Activated CD8-positive, alpha-beta memory T cell treated with anti-CD3 and anti-CD28 coated beads, Interleukin-2, amount 50 U/mL, for 48 hours (primary cell): ENCODE results near the gene LARGE1.

ENCODE experiments used
- DNase-seq: peaks from one replicate; pipeline ENCODE4 v3.0.0-alpha.2; 2020

LARGE1 gene

DNA sequence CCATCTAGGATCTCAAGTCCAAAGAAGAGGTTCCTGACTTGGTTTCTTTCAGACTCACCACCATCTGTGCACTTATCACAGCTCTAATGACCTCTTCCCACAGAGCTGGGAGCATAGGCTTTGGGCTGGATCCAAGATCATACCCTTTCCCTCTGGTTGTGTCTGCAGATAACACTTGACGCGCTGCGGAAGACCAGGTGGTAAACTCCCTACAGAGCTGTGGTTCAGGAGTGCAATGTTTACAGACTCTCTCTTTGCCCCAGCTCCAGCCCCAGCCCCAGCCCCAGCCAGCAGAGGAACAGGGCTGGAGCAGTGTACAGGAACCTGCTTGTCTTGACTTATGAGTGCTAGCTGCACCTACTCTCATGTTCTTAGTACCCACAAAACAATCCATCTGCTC, 587.7 kb downstream of the LARGE1 start:
- DNase-seq, result no peak

DNA sequence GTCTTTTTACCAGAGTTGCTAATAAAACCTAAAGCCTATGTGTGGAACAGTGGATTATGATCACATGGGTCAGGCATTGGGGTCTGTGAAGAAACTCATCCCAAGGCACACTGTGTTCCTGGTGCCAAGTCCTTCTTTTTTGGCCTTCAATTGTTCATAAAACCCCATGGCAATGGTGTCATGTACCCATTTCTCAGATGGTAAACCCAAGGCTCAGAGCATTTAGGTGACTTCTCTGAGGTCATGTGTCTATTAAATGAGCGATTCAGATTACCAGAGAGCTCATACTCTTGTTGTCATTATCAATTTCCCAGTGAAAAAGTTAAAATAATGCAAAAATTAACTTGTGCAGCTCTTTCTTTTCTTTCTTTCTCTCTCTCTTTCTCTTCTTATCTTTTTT, 589.3 kb downstream of the LARGE1 start:
- no peak for DNase-seq

DNA sequence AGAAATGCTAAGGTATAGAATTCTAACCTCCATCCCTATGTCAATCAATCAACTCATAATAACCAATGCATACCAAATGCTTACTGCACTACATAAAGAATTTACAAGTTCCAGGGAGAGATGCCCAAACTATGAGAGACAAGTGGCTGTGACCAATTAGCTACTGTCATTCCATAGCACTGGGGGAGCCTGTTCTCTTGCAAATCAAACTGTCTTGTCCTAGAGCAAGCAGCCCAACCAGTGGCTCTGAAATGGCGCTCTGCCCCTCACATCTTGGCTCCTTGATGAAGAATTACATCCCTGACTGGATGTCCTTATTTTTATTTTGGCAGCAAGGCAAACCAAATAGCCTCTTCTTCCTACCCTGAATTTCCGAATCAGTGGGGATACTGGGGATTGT, 589.7 kb downstream of the LARGE1 start:
- no peak for DNase-seq

DNA sequence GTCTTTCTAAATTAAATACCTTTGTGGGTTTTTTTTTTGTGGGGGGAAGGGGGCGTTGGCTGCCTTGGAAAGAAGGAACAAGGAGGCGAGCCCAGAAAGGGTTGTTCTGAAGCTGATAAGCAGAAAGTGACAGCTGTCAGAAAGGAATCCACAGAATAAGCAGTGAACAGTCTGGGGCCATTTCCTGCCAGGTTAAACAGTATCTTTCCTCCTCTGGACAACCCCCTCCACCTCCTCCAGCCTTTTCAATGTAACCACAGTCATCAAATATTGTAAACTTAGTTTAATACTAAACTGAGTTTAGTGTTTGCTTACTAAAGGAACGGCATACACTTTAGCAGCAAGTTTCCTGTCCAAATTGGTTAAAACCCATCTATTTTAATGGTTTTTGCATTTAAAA, 590.9 kb downstream of the LARGE1 start:
- DNase-seq, result no peak

- no peak for DNase-seq
These were observed 591.4 kb downstream of the LARGE1 start for GRCh38 chr22:33328789-33329296.

DNA sequence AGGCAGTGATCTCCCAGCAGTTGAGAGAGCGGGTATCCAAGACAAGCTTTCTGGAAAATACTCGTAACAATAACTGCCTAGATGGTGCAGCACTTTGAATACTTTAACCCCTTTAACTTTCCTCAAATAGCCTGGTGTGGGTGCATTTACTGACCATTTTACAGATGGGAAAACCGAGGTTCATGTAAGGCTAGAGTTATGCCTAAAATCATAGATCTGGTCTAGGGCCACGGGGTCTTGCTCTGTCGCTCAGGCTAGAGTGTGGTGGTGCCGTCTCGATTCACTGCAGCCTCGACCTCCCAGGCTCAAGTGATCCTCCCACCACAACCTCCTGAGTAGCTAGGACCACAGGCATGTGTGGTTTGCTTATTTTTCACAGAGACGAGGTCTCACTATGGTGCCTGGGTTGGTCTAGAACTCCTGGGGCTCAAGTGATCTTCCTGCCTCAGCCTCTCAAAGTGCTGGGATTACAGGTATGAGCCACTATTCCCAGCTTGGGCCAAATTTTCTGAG, 592.9 kb downstream of the LARGE1 start:
- no peak for DNase-seq

DNA sequence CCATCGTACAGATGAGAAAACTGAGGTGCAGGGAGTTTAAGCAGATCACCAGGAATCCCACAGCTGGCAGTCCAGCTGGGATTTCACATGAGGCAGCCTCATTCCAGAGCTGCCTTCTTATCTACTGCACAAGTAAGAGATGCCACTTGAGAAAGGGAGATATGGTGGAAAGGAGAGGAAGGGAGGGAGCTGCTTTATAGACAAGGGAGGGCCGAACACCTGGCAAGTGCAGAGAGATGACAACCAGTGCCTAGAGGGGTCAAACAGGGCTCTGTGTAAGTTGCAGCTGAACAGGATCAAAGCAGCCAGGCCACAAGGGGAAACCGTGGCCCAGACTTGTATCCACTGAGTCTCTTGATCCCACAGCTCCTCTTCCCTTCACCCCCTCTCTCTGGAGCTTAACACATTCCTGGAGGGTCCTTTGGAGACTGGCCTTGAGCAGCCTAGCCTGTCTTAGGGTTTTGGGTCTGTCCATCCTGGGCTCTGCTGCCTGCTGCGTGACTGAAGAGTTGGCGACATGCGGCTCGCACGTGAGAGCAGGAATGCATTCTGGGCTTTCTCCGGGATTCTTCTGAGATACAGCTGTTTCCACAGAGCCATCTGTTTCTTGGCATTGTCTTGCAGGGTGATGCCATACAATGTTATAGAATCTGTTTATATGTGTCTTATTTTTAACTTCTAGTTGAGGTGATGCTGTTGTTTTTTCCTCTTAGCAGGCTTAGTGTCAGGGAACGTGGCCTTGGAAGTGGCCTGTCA, 593.6 kb downstream of the LARGE1 start:
- DNase-seq, result no peak

GRCh38 chr22:33325232-33326004, 594.9 kb downstream of the LARGE1 start:
- no peak for DNase-seq

DNA sequence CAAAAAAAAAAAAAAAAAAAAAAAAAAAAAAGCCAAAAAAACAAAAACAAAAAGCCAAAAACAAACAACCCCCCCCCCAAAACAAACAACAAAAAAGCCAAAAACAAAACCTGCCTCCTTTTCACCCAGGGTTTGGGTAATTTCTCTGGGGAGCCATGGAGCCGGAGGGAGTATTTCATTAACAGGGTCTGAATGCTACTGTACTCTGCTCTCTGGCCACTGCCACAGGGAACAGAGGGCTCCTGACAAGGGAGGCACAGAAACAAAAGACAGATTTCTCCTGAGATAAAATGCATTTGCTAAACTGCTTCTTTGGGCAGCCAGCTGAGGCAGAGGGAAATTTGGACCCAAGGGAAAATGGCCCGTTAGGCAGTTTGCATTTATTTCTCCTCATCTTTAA, 596.0 kb downstream of the LARGE1 start:
- DNase-seq, result no peak

GRCh38 chr22:33321466-33321865, 598.8 kb downstream of the LARGE1 start:
- DNase-seq, result no peak

DNA sequence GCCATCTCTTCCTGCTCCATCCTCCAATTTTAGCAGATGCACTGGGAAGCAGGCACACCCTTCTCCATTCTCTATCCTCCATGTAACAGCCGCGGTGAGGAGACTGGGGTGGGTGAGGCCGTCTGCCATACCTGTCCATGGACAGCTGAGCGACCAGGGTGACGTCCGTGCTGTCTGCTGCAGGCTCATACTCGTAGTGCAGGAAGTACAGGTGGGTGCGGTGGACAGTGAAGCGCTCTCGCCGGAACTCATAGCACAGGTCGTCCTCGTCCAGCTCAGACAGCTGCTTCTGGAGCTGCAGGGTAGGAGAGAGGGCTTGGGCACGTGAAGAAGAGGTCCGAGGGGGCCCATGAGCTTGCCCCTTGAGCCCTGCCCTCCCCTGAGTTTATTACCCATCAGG, 604.3 kb downstream of the LARGE1 start:
- DNase-seq, result no peak

- DNase-seq, result no peak
These were observed 605.2 kb downstream of the LARGE1 start for GRCh38 chr22:33315117-33315516.

DNA sequence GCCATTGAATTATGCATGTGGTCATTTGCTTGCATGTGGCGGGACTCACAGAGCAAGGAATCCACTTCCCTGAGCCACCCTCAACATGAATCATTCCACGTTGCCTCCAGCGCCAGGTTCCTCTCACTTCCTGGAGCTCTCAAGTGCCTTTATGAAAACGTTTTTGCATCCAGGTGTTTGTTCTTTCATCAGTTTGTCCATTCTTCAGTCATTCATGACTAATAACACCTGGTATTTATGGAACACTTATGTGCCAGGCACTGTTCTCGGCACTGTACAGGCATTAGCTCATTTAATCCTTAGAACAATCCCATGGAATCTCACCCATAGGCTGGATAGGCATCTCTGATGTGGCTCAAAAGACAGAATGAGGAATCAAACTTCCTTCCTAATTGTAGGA, 606.0 kb downstream of the LARGE1 start:
- no peak for DNase-seq

DNA sequence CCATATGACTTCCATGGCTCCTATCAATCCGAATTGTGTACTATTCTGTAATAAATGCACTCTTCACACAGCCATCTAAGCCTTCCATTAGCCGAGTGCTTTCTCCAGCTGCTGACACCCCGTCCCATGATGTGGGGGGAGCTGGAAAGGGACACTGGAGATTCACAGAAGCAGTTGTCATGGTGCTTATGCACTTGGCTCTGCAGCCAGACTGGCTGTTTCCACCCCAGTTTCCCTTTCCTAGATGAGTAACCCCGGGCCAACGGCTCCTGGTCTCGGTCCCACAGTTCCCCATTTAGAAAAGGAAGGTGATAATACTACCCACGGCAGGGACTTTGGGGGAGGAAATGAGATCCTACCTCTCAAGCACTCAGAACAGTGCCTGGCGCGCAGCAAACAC, 617.2 kb downstream of the LARGE1 start:
- DNase-seq, result no peak

GRCh38 chr22:33302549-33302948, 617.7 kb downstream of the LARGE1 start:
- no peak for DNase-seq

GRCh38 chr22:33302049-33302545, 618.2 kb downstream of the LARGE1 start:
- DNase-seq, result peak; percentile 82

DNA sequence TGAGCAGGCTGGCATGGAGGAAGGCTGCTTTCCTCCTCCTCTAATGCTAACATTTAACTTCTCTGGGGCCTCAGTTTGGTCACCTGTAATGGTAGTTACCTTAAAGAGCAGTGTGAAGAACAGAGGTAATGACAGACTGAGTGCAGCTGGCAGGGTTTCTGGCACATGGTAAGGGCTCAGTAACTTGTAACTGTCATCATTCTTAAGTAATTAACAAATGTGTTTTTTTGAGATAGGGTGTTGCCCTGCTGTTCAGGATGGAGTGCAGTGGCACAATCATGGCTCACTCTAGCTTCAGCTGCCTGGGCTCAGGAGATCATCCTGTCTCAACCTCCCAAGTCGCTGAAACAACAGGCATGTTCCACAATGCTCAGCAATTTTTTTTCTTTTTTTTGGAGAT, 620.1 kb downstream of the LARGE1 start:
- no peak for DNase-seq

DNA sequence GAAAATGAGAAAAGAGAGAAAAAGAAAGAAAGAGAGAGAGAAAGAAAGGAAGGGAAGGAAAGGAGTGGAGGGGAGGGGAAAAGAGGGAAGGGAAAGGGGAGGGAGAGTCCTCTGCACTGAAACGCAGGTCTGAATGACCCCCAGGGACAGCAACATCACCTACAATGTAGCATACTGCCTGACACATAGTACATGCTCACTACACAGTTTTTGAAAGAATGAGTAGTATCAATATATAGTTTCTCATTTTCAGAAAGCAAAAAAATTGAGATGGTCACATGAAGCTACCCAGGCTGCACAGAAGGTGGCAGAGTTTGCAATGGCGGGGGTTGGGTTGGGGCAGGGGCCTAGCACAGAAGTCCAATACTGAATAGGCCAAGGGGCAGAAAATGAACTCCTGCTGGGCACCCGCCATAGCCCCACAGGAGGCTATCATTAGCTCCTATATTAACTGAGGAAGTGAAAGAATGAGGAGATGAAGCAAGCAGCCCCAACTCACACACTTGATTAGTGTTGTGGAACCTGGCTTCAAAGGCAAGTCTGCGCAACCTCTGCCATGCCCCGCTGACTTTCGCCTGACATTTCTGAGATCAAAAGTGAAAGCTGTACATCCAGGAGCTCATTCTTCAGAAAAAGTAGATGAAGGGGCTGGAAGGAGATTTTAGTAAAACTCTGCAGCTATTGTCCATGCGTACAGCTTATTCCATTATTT, 620.9 kb downstream of the LARGE1 start:
- DNase-seq, result no peak

GRCh38 chr22:33296941-33297340, 623.3 kb downstream of the LARGE1 start:
- no peak for DNase-seq

DNA sequence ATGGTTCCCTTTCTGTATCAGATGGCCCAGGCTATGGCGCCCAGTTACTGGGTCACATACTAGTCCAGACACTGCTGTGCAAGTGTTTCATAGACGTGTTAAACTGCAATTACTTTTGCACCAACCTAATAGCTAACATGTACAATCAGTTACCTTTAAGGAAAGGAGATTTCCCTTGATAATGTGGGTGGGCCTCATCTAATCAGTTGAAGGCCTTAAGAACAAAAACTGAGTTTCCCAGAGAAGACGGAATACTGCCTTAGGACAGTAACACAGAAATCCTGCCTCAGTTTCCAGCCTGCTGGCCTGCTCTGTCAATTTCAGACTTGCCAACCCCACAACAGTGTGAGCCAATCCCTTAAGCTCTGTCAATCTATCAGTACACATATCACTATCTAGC, 632.2 kb downstream of the LARGE1 start:
- no peak for DNase-seq

GRCh38 chr22:33275073-33275443, 645.2 kb downstream of the LARGE1 start:
- no peak for DNase-seq

DNA sequence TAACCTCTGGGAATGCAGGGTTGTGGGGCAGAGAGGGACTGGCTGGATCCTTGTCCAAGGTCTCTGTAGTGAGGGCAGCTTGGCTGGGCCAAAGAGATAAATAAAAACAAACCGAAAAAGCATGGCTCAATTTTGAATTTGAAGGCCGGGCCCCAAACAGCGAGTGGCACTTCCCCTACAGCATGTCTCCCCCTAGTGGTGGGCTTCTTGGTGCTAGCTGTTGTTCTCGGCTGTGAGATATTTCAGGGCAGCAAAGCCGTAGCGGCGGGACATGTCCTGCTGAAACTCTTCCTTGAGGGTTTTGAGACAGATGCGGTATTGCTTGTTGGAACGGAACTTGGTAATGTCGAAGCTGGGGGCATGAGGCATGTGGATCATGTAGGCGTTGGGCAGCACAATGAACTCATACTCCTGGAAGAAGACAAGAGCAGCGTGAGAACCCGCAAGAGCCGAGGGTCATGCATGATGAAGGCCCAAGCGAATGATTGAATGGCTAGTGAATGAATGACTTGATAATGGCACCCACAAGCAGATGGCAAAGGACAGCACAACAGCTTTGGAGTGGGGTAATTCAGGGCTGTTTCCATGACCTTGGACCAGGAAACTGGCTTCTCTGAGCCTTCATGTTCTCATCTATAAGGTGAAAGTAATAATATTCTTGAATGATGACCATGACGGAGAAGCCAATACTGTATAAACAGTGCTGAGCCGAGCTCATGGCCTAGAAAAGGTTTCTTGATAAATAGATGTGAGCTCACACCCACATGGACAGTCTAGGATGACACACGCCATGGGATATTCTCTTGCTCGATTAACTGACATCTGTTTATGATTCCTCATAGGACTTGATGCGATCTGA, 645.8 kb downstream of the LARGE1 start:
- peak; percentile 57 for DNase-seq
